HCT116 (cell line): ENCODE data around the gene TDO2. TPM values are rescaled to one million over a fixed set of nuclear protein-coding genes. Genes with fewer than 3 reads are reported as not detected.

Experiments
- ATAC-seq: fragments of 200-7000 bp; cut with Tn5 transposase; 2 replicates; pipeline ENCODE4 v1.9.1; 2020; ENCODE audit warnings: mild to moderate bottlenecking, moderate library complexity
- BruUV-seq: library from RNA; stranded (reverse); fragments of 400-500 nt; replicated peaks from 2 replicates; lab custom pipeline; 2021; lab: Mats Ljungman, UMichigan
- CTCF ChIA-PET: fragments of 300-600 bp; sonication (Branson Sonifier 250); formaldehyde crosslinking; loops from one replicate; lab custom pipeline; 2021; ENCODE audit warnings: antibody characterized with exemption; lab: Charles Lee
- POLR2A ChIA-PET: fragments of 300-600, 350-600 bp; sonication (Branson Sonifier 250); formaldehyde crosslinking; loops from one replicate; lab custom pipeline; 2021; ENCODE audit warnings: antibody characterized with exemption; lab: Charles Lee
- RAD21 ChIA-PET, 2 experiments: fragments of 300-600 bp; sonication (Branson Sonifier 250); formaldehyde crosslinking; loops; one replicate each; lab custom pipeline; 2023; ENCODE audit warnings: low total read pairs in 2 of 2; ENCODE audit not compliant: uncharacterized antibody in 2 of 2, unreplicated experiment in 2 of 2, low non-redundant PET in 1 of 2; lab: Charles Lee
- DNase-seq: peaks from one replicate; pipeline ENCODE4 v3.0.0-alpha.2; 2010; ENCODE audit warnings: low read depth, low spot score
- H2AFZ ChIP-seq: fragments of 200-600 bp; shearing (Covaris generic), sonication (generic); 2 replicates; pipeline ENCODE4 v1.6.1; 2017; ENCODE audit warnings: low read depth, mixed run types, mixed read lengths, antibody characterized with exemption, low read length; ENCODE audit not compliant: poor library complexity, severe bottlenecking
- H3K27ac ChIP-seq: 2 replicates; pipeline ENCODE4 v1.5.1; 2012; ENCODE audit warnings: low read depth, low read length
- H3K27me3 ChIP-seq: fragments of 200-600 bp; sonication (generic); 2 replicates; pipeline ENCODE4 v1.6.1; 2016; ENCODE audit warnings: mixed run types, low read length, mixed read lengths; ENCODE audit not compliant: insufficient read depth
- H3K36me3 ChIP-seq, 2 experiments: fragments of 200-500 bp in 1 of 2; fragments of 200-600 bp in 1 of 2; sonication (Bioruptor generic) in 1 of 2; sonication (generic) in 1 of 2; 2 replicates each; pipeline versions ENCODE4 v1.5.1 to v1.6.1; 2014 to 2016; ENCODE audit warnings: low read length in 2 of 2, inconsistent platforms in 1 of 2, mixed read lengths in 1 of 2, mixed run types in 1 of 2; ENCODE audit not compliant: insufficient read depth in 2 of 2, control insufficient read depth in 1 of 2
- H3K4me1 ChIP-seq, 2 experiments: fragments of 200-600 bp in 1 of 2; sonication (generic) in 1 of 2; 2 replicates each; pipeline versions ENCODE4 v1.5.1 to v1.6.1; 2012 to 2017; ENCODE audit warnings: low read length in 2 of 2, inconsistent platforms in 1 of 2, mild to moderate bottlenecking in 1 of 2, mixed read lengths in 1 of 2, mixed run types in 1 of 2, moderate library complexity in 1 of 2; ENCODE audit not compliant: insufficient read depth in 2 of 2, control insufficient read depth in 1 of 2
- H3K4me2 ChIP-seq: fragments of 200-600 bp; sonication (generic); 2 replicates; pipeline ENCODE4 v1.6.1; 2017; ENCODE audit warnings: mixed run types, low read length, mixed read lengths
- H3K4me3 ChIP-seq, 2 experiments: fragments of 200-600 bp in 1 of 2; sonication (generic) in 1 of 2; replicated peaks in 1 of 2; 2 replicates each; pipeline ENCODE4 v1.5.1; 2011 to 2016; ENCODE audit warnings: low read length in 2 of 2, control low read depth in 1 of 2, low read depth in 1 of 2, mild to moderate bottlenecking in 1 of 2, mixed read lengths in 1 of 2, mixed run types in 1 of 2
- H3K79me2 ChIP-seq: fragments of 200-600 bp; sonication (generic); 2 replicates; pipeline ENCODE4 v1.6.1; 2017; ENCODE audit warnings: mild to moderate bottlenecking, mixed run types, low read length, moderate library complexity, mixed read lengths; ENCODE audit not compliant: insufficient read depth
- H3K9ac ChIP-seq: fragments of 200-600 bp; sonication (generic); 2 replicates; pipeline ENCODE4 v1.6.1; 2016; ENCODE audit warnings: low read length, mixed read lengths
- H3K9me2 ChIP-seq: fragments of 200-600 bp; sonication (generic), shearing (Covaris generic); 2 replicates; pipeline ENCODE4 v1.6.1; 2017; ENCODE audit warnings: mixed run types, mild to moderate bottlenecking, moderate library complexity; ENCODE audit not compliant: insufficient read depth
- H3K9me3 ChIP-seq, 2 experiments: fragments of 200-500 bp in 1 of 2; fragments of 200-600 bp in 1 of 2; sonication (Bioruptor generic) in 1 of 2; sonication (generic) in 1 of 2; 2 replicates each; pipeline ENCODE4 v1.6.1; 2014 to 2017; ENCODE audit warnings: low read length in 2 of 2, mixed read lengths in 2 of 2, inconsistent platforms in 1 of 2, low read depth in 1 of 2, mild to moderate bottlenecking in 1 of 2, mixed run types in 1 of 2, moderate library complexity in 1 of 2; ENCODE audit not compliant: control insufficient read depth in 1 of 2, insufficient read depth in 1 of 2
- H4K20me1 ChIP-seq: fragments of 200-600 bp; sonication (generic), shearing (Covaris generic); 2 replicates; pipeline ENCODE4 v1.6.1; 2017; ENCODE audit warnings: mixed run types, mild to moderate bottlenecking, moderate library complexity; ENCODE audit not compliant: insufficient read depth
- ELF1 ChIP-seq: IDR thresholded peaks from 2 replicates; pipeline ENCODE4 v1.6.1; 2012; ENCODE audit warnings: low read depth, borderline replicate concordance
- EZH2phosphoT487 ChIP-seq: fragments of 200-600 bp; IDR thresholded peaks from 2 replicates; pipeline ENCODE4 v1.6.1; 2018; ENCODE audit warnings: antibody characterized with exemption, borderline replicate concordance
- FOSL1 ChIP-seq: IDR thresholded peaks from 2 replicates; pipeline ENCODE4 v1.6.1; 2012; ENCODE audit warnings: low read depth
- SIN3A ChIP-seq: IDR thresholded peaks from 2 replicates; pipeline ENCODE4 v1.6.1; 2012; ENCODE audit warnings: low read depth
- SRF ChIP-seq: IDR thresholded peaks from 2 replicates; pipeline ENCODE4 v1.6.1; 2012; ENCODE audit warnings: low read depth
- TCF7L2 ChIP-seq: IDR thresholded peaks from 2 replicates; pipeline ENCODE4 v1.7.0; 2011; ENCODE audit warnings: borderline replicate concordance, inconsistent platforms; ENCODE audit not compliant: insufficient read depth, insufficient read length; ENCODE audit errors: extremely low read depth
- intact Hi-C: fragments of 100-400 bp; cut with micrococcal nuclease; formaldehyde crosslinking; loops from 2 replicates; pipeline ENCODE4 v1.10.0; 2022
- total RNA-seq: library from RNA; stranded (reverse); gene quantifications from one replicate; pipeline ENCODE4 v1.2.1, GENCODE V29; 2021; ENCODE audit not compliant: unreplicated experiment
- TF ChIP-seq, protein P1 (sequence below): IDR thresholded peaks from 2 replicates; pipeline ENCODE4 v1.6.1; 2011; ENCODE audit warnings: mild to moderate bottlenecking, low read length, moderate library complexity; ENCODE audit not compliant: insufficient replicate concordance; ENCODE audit errors: extremely low read depth
- TF ChIP-seq, protein P2 (sequence below), 3 experiments: fragments of 200-600 bp in 1 of 3; sonication (generic) in 1 of 3; IDR thresholded peaks in 2 of 3; conservative IDR thresholded peaks in 1 of 3; 2 replicates each; pipeline ENCODE4 v1.5.1; 2012 to 2017; ENCODE audit warnings: low read depth in 2 of 3, low read length in 2 of 3, antibody characterized with exemption in 1 of 3, borderline replicate concordance in 1 of 3, control low read depth in 1 of 3, mild to moderate bottlenecking in 1 of 3, mixed read lengths in 1 of 3, mixed run types in 1 of 3, moderate library complexity in 1 of 3; ENCODE audit not compliant: insufficient read depth in 1 of 3
- TF ChIP-seq, protein P3 (sequence below): IDR thresholded peaks from 2 replicates; pipeline ENCODE4 v1.6.1; 2012
- TF ChIP-seq, protein P4 (sequence below): IDR thresholded peaks from 2 replicates; pipeline ENCODE4 v1.6.1; 2012

TDO2 gene
- total RNA-seq, 1 experiment from 2014 or later, result 0.27 TPM

DNA sequence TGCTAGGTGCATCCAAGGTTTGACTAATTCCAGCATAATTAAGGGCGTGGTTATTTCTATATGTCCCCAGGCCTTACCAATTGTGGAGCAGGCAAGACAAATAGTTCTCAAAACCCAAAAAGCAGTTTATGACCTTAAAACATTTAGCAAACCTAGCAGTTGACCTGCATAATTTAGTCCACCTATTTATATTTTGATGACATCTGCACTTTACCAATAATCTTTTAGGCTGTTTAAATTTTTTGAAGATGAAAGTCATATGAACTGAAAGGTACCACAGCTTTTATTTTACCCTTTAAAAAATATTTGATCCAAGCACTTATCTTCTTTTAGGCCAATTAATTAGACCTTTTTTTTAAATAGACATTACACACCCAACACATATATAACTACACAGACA is 27.6 kb upstream of the TDO2 start:
- Histone ChIP-seq H3K79me2 (no peaks in the 10 kb centered on the region), H3K9me3 (no peaks in the 10 kb centered on the region), H4K20me1 (no peaks in the 10 kb centered on the region), H3K9me2 (no peaks in the 10 kb centered on the region), H3K36me3 (no peaks in the 10 kb centered on the region), H3K4me1 (no peaks in the 10 kb centered on the region), H3K27me3 (no peaks in the 10 kb centered on the region), H3K4me3 (no peak overlapping the region), H3K4me2 (no peak overlapping the region), H3K9ac (no peak overlapping the region), H2AFZ (no peak overlapping the region), H3K27ac (no peak overlapping the region)
- CTCF ChIA-PET, result no interaction called here
- DNase-seq (no peak), ATAC-seq (no peak)
- TF ChIP-seq EZH2phosphoT487, result no peak
- no peak for TF ChIP-seq SIN3A
- no peak for TF ChIP-seq FOSL1
- TF ChIP-seq, protein P1, sequence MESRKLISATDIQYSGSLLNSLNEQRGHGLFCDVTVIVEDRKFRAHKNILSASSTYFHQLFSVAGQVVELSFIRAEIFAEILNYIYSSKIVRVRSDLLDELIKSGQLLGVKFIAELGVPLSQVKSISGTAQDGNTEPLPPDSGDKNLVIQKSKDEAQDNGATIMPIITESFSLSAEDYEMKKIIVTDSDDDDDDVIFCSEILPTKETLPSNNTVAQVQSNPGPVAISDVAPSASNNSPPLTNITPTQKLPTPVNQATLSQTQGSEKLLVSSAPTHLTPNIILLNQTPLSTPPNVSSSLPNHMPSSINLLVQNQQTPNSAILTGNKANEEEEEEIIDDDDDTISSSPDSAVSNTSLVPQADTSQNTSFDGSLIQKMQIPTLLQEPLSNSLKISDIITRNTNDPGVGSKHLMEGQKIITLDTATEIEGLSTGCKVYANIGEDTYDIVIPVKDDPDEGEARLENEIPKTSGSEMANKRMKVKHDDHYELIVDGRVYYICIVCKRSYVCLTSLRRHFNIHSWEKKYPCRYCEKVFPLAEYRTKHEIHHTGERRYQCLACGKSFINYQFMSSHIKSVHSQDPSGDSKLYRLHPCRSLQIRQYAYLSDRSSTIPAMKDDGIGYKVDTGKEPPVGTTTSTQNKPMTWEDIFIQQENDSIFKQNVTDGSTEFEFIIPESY, result no peak
- TF ChIP-seq ELF1, result no peak
- TF ChIP-seq, protein P2, sequence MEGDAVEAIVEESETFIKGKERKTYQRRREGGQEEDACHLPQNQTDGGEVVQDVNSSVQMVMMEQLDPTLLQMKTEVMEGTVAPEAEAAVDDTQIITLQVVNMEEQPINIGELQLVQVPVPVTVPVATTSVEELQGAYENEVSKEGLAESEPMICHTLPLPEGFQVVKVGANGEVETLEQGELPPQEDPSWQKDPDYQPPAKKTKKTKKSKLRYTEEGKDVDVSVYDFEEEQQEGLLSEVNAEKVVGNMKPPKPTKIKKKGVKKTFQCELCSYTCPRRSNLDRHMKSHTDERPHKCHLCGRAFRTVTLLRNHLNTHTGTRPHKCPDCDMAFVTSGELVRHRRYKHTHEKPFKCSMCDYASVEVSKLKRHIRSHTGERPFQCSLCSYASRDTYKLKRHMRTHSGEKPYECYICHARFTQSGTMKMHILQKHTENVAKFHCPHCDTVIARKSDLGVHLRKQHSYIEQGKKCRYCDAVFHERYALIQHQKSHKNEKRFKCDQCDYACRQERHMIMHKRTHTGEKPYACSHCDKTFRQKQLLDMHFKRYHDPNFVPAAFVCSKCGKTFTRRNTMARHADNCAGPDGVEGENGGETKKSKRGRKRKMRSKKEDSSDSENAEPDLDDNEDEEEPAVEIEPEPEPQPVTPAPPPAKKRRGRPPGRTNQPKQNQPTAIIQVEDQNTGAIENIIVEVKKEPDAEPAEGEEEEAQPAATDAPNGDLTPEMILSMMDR (IDR thresholded peaks at IDR 0.05 in 2 of 3, conservative IDR thresholded peaks at IDR 0.05 in 1 of 3; ENCODE audit: borderline replicate concordance in 1 of 3, insufficient read depth in 1 of 3, low read depth in 2 of 3, low read length in 2 of 3), result no peak
- TF ChIP-seq, protein P3, sequence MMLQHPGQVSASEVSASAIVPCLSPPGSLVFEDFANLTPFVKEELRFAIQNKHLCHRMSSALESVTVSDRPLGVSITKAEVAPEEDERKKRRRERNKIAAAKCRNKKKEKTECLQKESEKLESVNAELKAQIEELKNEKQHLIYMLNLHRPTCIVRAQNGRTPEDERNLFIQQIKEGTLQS, result no peak
- no peak for TF ChIP-seq TCF7L2
- TF ChIP-seq, protein P4, sequence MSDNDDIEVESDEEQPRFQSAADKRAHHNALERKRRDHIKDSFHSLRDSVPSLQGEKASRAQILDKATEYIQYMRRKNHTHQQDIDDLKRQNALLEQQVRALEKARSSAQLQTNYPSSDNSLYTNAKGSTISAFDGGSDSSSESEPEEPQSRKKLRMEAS, result no peak
- TF ChIP-seq SRF, result no peak
- intact Hi-C loops, result no loop called here
- RAD21 ChIA-PET, result no interaction called here
- no TSS peak for BruUV-seq
- POLR2A ChIA-PET, result no interaction called here
